Measurements from ENCODE around the gene CFAP69.

CFAP69 gene

GRCh38 chr7:90227259-90227658, 17.7 kb upstream of the CFAP69 start:
- no peak overlapping the region for H3K56ac ChIP-seq (ENCODE audit: low read length)

GRCh38 chr7:90229682-90230081, 15.3 kb upstream of the CFAP69 start:
- Histone ChIP-seq H3K4me2 (ENCODE audit: low read length) (no peak overlapping the region), H3K9ac (ENCODE audit: low read length) (no peak overlapping the region), H3K4me1 (ENCODE audit: control insufficient read depth, low read depth, low read length) (no peaks in the 10 kb centered on the region), H3K27ac (ENCODE audit: low read depth, low read length) (no peak overlapping the region), H4K5ac (ENCODE audit: low read length) (no peak overlapping the region), H3K79me1 (ENCODE audit: low read length) (no peaks in the 10 kb centered on the region), H3K18ac (ENCODE audit: low read length) (no peak overlapping the region), H3K4me3 (ENCODE audit: low read length) (no peak overlapping the region), H3K56ac (ENCODE audit: low read length) (no peak overlapping the region), H2BK5ac (ENCODE audit: low read length) (no peak overlapping the region), H3K4ac (ENCODE audit: low read depth, low read length) (no peak overlapping the region), H4K8ac (ENCODE audit: low read depth, low read length) (no peak overlapping the region), H2BK15ac (replicated peaks; ENCODE audit: low read depth) (no peak overlapping the region), H3K27me3 (ENCODE audit: insufficient read depth, low read length, poor library complexity) (no peaks in the 10 kb centered on the region), H2BK120ac (ENCODE audit: low read depth, low read length) (no peak overlapping the region), H3K23ac (ENCODE audit: low read length) (no peak overlapping the region), H3K36me3 (ENCODE audit: control insufficient read depth, insufficient read depth, low read length) (no peaks in the 10 kb centered on the region), H2AK5ac (ENCODE audit: low read length) (no peak overlapping the region), H3K79me2 (ENCODE audit: control insufficient read depth, insufficient read depth, low read length) (no peaks in the 10 kb centered on the region)
- WGBS (ENCODE audit: extremely low coverage, insufficient coverage, low lambda C conversion rate) = no CpG with 5 or more reads among the region's 2 CpGs
- no peak for DNase-seq

More at GRCh38 chr7:90227259-90227658, 17.7 kb upstream of the CFAP69 start:
- no peak overlapping the region for H3K9ac ChIP-seq (ENCODE audit: low read length)
- no peak overlapping the region for H4K8ac ChIP-seq (ENCODE audit: low read depth, low read length)
- no peaks in the 10 kb centered on the region for H3K79me2 ChIP-seq (ENCODE audit: control insufficient read depth, insufficient read depth, low read length)
- no peak for DNase-seq
- no peak overlapping the region for H3K4ac ChIP-seq (ENCODE audit: low read depth, low read length)
- no peak overlapping the region for H2BK15ac ChIP-seq (replicated peaks; ENCODE audit: low read depth)
- H2BK5ac ChIP-seq (ENCODE audit: low read length) = no peak overlapping the region
- no peaks in the 10 kb centered on the region for H3K4me1 ChIP-seq (ENCODE audit: control insufficient read depth, low read depth, low read length)
- H2BK120ac ChIP-seq (ENCODE audit: low read depth, low read length) = no peak overlapping the region
- H3K4me3 ChIP-seq (ENCODE audit: low read length) = no peak overlapping the region
- no peaks in the 10 kb centered on the region for H3K79me1 ChIP-seq (ENCODE audit: low read length)
- no peak overlapping the region for H3K18ac ChIP-seq (ENCODE audit: low read length)
- no peak overlapping the region for H3K27ac ChIP-seq (ENCODE audit: low read depth, low read length)
- H3K36me3 ChIP-seq (ENCODE audit: control insufficient read depth, insufficient read depth, low read length) = no peaks in the 10 kb centered on the region
- no peak overlapping the region for H2AK5ac ChIP-seq (ENCODE audit: low read length)
- no peak overlapping the region for H3K23ac ChIP-seq (ENCODE audit: low read length)
- WGBS (ENCODE audit: extremely low coverage, insufficient coverage, low lambda C conversion rate) = no CpG with 5 or more reads among the region's 5 CpGs
- no peak overlapping the region for H3K4me2 ChIP-seq (ENCODE audit: low read length)
- no peaks in the 10 kb centered on the region for H3K27me3 ChIP-seq (ENCODE audit: insufficient read depth, low read length, poor library complexity)
- no peak overlapping the region for H4K5ac ChIP-seq (ENCODE audit: low read length)

DNA sequence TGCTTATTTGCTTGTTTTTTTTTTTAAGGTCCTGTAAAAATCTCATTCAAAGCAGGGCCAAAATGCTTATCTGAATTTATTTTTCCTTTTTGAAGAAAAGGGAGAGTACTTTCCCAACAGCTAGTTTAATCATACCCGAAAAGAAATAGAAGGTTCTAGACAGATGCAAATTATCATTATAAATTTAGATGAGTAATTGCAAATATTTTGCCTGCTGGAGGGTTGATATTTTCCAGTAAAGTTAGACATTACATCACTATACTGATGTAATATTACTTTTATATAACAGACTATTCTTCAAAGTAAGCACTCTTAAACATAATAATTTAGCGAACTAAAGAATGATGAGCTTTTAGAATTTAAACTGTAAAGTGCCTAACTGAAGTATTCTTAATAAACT, 14.1 kb upstream of the CFAP69 start:
- Histone ChIP-seq H3K56ac (ENCODE audit: low read length) (no peak overlapping the region), H4K5ac (ENCODE audit: low read length) (no peak overlapping the region), H2BK5ac (ENCODE audit: low read length) (no peak overlapping the region), H3K79me1 (ENCODE audit: low read length) (no peaks in the 10 kb centered on the region), H4K8ac (ENCODE audit: low read depth, low read length) (no peak overlapping the region), H3K27me3 (ENCODE audit: insufficient read depth, low read length, poor library complexity) (no peaks in the 10 kb centered on the region), H3K18ac (ENCODE audit: low read length) (no peak overlapping the region), H3K4me3 (ENCODE audit: low read length) (no peak overlapping the region), H2BK120ac (ENCODE audit: low read depth, low read length) (no peak overlapping the region), H3K4me2 (ENCODE audit: low read length) (no peak overlapping the region), H3K4me1 (ENCODE audit: control insufficient read depth, low read depth, low read length) (no peaks in the 10 kb centered on the region), H3K27ac (ENCODE audit: low read depth, low read length) (no peak overlapping the region), H2BK15ac (replicated peaks; ENCODE audit: low read depth) (no peak overlapping the region), H3K9ac (ENCODE audit: low read length) (no peak overlapping the region), H3K23ac (ENCODE audit: low read length) (no peak overlapping the region), H2AK5ac (ENCODE audit: low read length) (no peak overlapping the region), H3K36me3 (ENCODE audit: control insufficient read depth, insufficient read depth, low read length) (no peaks in the 10 kb centered on the region), H3K4ac (ENCODE audit: low read depth, low read length) (no peak overlapping the region), H3K79me2 (ENCODE audit: control insufficient read depth, insufficient read depth, low read length) (no peaks in the 10 kb centered on the region)
- WGBS (ENCODE audit: extremely low coverage, insufficient coverage, low lambda C conversion rate) = no CpG with 5 or more reads among the region's 2 CpGs
- DNase-seq = no peak

- Histone ChIP-seq H3K27me3 (ENCODE audit: insufficient read depth, low read length, poor library complexity) (no peaks in the 10 kb centered on the region), H3K18ac (ENCODE audit: low read length) (no peak overlapping the region), H2BK5ac (ENCODE audit: low read length) (no peak overlapping the region), H2BK120ac (ENCODE audit: low read depth, low read length) (no peak overlapping the region), H3K79me2 (ENCODE audit: control insufficient read depth, insufficient read depth, low read length) (no peaks in the 10 kb centered on the region), H3K4me1 (ENCODE audit: control insufficient read depth, low read depth, low read length) (no peaks in the 10 kb centered on the region), H4K5ac (ENCODE audit: low read length) (no peak overlapping the region), H2AK5ac (ENCODE audit: low read length) (no peak overlapping the region), H4K8ac (ENCODE audit: low read depth, low read length) (no peak overlapping the region), H3K4me3 (ENCODE audit: low read length) (no peak overlapping the region), H3K79me1 (ENCODE audit: low read length) (no peaks in the 10 kb centered on the region), H3K27ac (ENCODE audit: low read depth, low read length) (no peak overlapping the region), H3K4me2 (ENCODE audit: low read length) (no peak overlapping the region), H3K4ac (ENCODE audit: low read depth, low read length) (no peak overlapping the region), H3K56ac (ENCODE audit: low read length) (no peak overlapping the region), H3K9ac (ENCODE audit: low read length) (no peak overlapping the region), H2BK15ac (replicated peaks; ENCODE audit: low read depth) (no peak overlapping the region), H3K23ac (ENCODE audit: low read length) (no peak overlapping the region), H3K36me3 (ENCODE audit: control insufficient read depth, insufficient read depth, low read length) (no peaks in the 10 kb centered on the region)
- 100% methylated on average over 1 of the region's 3 CpGs for WGBS (ENCODE audit: extremely low coverage, insufficient coverage, low lambda C conversion rate)
- DNase-seq = no peak
Observed at GRCh38 chr7:90231304-90231703, 13.7 kb upstream of the CFAP69 start.

- DNase-seq = no peak
- Histone ChIP-seq H3K23ac (ENCODE audit: low read length) (no peak overlapping the region), H3K36me3 (ENCODE audit: control insufficient read depth, insufficient read depth, low read length) (no peaks in the 10 kb centered on the region), H2BK5ac (ENCODE audit: low read length) (no peak overlapping the region), H3K18ac (ENCODE audit: low read length) (no peak overlapping the region), H3K4me3 (ENCODE audit: low read length) (no peak overlapping the region), H2BK15ac (replicated peaks; ENCODE audit: low read depth) (no peak overlapping the region), H2BK120ac (ENCODE audit: low read depth, low read length) (no peak overlapping the region), H3K4ac (ENCODE audit: low read depth, low read length) (no peak overlapping the region), H3K4me2 (ENCODE audit: low read length) (no peak overlapping the region), H3K4me1 (ENCODE audit: control insufficient read depth, low read depth, low read length) (no peaks in the 10 kb centered on the region), H3K56ac (ENCODE audit: low read length) (no peak overlapping the region), H3K27me3 (ENCODE audit: insufficient read depth, low read length, poor library complexity) (no peaks in the 10 kb centered on the region), H3K79me2 (ENCODE audit: control insufficient read depth, insufficient read depth, low read length) (no peaks in the 10 kb centered on the region), H4K8ac (ENCODE audit: low read depth, low read length) (no peak overlapping the region), H4K5ac (ENCODE audit: low read length) (no peak overlapping the region), H2AK5ac (ENCODE audit: low read length) (no peak overlapping the region), H3K9ac (ENCODE audit: low read length) (no peak overlapping the region), H3K27ac (ENCODE audit: low read depth, low read length) (no peak overlapping the region), H3K79me1 (ENCODE audit: low read length) (no peaks in the 10 kb centered on the region)
- no CpG with 5 or more reads among the region's 5 CpGs for whole genome bisulfite sequencing (ENCODE audit: extremely low coverage, insufficient coverage, low lambda C conversion rate)
Observed at GRCh38 chr7:90232430-90232829, 12.5 kb upstream of the CFAP69 start.

GRCh38 chr7:90233569-90233968, 11.4 kb upstream of the CFAP69 start:
- WGBS (ENCODE audit: extremely low coverage, insufficient coverage, low lambda C conversion rate) = no CpG with 5 or more reads among the region's 6 CpGs
- Histone ChIP-seq H2BK120ac (ENCODE audit: low read depth, low read length) (no peak overlapping the region), H3K36me3 (ENCODE audit: control insufficient read depth, insufficient read depth, low read length) (no peaks in the 10 kb centered on the region), H3K79me1 (ENCODE audit: low read length) (no peaks in the 10 kb centered on the region), H4K8ac (ENCODE audit: low read depth, low read length) (no peak overlapping the region), H3K27ac (ENCODE audit: low read depth, low read length) (no peak overlapping the region), H3K4ac (ENCODE audit: low read depth, low read length) (no peak overlapping the region), H2BK15ac (replicated peaks; ENCODE audit: low read depth) (no peak overlapping the region), H2AK5ac (ENCODE audit: low read length) (no peak overlapping the region), H3K18ac (ENCODE audit: low read length) (no peak overlapping the region), H3K4me3 (ENCODE audit: low read length) (no peak overlapping the region), H3K4me1 (ENCODE audit: control insufficient read depth, low read depth, low read length) (no peaks in the 10 kb centered on the region), H3K23ac (ENCODE audit: low read length) (no peak overlapping the region), H3K56ac (ENCODE audit: low read length) (no peak overlapping the region), H3K27me3 (ENCODE audit: insufficient read depth, low read length, poor library complexity) (no peaks in the 10 kb centered on the region), H3K9ac (ENCODE audit: low read length) (no peak overlapping the region), H3K4me2 (ENCODE audit: low read length) (no peak overlapping the region), H3K79me2 (ENCODE audit: control insufficient read depth, insufficient read depth, low read length) (no peaks in the 10 kb centered on the region), H2BK5ac (ENCODE audit: low read length) (no peak overlapping the region), H4K5ac (ENCODE audit: low read length) (no peak overlapping the region)
- DNase-seq = no peak
